ENCODE measurements around the gene DYNC2H1. TPM values are rescaled to one million over a fixed set of nuclear protein-coding genes. Genes with fewer than 3 reads are reported as not detected.

The DYNC2H1 gene, protein sequence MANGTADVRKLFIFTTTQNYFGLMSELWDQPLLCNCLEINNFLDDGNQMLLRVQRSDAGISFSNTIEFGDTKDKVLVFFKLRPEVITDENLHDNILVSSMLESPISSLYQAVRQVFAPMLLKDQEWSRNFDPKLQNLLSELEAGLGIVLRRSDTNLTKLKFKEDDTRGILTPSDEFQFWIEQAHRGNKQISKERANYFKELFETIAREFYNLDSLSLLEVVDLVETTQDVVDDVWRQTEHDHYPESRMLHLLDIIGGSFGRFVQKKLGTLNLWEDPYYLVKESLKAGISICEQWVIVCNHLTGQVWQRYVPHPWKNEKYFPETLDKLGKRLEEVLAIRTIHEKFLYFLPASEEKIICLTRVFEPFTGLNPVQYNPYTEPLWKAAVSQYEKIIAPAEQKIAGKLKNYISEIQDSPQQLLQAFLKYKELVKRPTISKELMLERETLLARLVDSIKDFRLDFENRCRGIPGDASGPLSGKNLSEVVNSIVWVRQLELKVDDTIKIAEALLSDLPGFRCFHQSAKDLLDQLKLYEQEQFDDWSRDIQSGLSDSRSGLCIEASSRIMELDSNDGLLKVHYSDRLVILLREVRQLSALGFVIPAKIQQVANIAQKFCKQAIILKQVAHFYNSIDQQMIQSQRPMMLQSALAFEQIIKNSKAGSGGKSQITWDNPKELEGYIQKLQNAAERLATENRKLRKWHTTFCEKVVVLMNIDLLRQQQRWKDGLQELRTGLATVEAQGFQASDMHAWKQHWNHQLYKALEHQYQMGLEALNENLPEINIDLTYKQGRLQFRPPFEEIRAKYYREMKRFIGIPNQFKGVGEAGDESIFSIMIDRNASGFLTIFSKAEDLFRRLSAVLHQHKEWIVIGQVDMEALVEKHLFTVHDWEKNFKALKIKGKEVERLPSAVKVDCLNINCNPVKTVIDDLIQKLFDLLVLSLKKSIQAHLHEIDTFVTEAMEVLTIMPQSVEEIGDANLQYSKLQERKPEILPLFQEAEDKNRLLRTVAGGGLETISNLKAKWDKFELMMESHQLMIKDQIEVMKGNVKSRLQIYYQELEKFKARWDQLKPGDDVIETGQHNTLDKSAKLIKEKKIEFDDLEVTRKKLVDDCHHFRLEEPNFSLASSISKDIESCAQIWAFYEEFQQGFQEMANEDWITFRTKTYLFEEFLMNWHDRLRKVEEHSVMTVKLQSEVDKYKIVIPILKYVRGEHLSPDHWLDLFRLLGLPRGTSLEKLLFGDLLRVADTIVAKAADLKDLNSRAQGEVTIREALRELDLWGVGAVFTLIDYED (N-terminal part only)
- total RNA-seq = 35.4 TPM

DNA sequence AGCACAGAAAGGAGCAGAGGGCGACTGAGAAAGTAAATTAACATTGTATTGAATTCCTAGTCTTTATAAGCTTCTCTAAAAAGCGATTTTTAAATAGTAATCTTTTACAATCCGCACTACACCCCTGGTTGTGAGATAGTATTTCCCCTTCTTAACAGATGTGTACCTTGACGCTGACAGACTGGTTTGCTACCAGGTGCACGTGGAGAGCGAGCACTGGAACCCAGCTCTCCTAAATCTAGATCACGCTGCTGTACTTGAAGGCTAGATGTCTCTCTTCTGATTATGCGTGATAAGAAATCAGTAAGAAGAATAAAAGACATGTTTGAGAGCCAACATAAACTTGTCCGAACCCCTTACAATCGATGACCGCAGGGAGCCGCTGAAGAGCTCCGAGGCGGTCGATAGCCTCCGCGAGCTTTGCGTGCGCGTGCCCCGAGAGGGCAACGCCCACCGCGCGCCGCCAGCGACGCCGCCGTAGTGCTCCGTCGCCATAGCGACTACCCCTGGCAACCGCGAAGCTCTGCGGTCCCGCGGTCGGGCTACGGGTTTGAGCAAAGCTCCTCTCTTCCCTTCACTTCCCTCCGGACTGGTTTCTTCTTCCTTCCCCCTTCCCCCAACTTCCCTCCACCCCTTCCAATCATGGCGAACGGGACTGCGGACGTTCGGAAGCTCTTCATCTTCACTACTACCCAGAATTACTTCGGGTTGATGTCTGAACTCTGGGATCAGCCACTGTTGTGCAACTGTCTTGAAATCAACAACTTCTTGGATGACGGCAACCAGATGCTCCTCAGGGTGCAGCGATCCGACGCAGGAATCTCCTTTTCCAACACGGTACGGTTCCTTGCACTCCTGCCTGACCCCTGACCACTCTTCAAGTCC, at the start of gene DYNC2H1:
TSS of gene DYNC2H1 (plus strand) at position 494 of the 885 bp plus-strand sequence. CDS start at position 643, 149 bp downstream.
- intact Hi-C loops (cut with DNase I) = no loop called here
- peak; percentile 92 for DNase-seq (ENCODE audit: low spot score)
- ATAC-seq = peak; percentile 99

DNA sequence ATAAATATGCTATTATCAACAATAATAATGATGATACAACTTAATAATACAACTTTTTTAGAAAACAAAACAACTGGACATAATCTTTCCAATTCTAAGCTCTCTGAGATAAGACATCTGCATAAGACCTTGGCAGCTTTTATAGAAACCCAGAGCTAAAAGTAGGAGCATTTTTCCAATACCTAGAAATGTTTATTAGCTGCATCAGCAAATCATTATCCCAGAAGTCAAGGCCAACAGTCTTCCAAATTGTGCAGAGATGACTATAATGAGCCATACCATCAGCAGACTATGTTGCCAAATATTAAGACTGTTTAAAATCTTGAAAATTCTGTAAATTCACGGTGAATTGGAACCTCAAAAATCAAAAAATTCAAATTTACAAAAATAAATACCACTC, 47.6 kb upstream of the DYNC2H1 start:
- DNase-seq (ENCODE audit: low spot score) (no peak), ATAC-seq (no peak)
- intact Hi-C loops (cut with DNase I) = no loop called here

DNA sequence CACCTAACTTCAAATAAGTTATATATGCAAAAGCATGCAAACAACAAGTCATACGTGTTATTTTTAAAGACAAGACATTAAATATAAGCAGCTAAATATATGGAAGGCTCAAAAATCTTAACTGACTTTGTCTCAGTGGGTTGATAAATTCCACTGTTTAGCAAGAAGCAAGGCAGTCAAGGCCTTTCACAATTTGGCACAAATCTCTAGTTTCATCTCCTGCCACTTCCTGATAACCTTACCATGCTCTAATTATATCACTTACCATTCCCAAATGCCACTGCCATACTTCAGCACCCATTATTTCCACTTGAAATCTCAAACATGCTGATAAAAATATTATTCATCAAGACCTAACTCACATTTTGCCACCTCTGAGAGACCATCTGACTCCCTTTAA, 42.1 kb upstream of the DYNC2H1 start:
- DNase-seq (ENCODE audit: low spot score) (no peak), ATAC-seq (no peak)
- intact Hi-C loops (cut with DNase I) = no loop called here

DNA sequence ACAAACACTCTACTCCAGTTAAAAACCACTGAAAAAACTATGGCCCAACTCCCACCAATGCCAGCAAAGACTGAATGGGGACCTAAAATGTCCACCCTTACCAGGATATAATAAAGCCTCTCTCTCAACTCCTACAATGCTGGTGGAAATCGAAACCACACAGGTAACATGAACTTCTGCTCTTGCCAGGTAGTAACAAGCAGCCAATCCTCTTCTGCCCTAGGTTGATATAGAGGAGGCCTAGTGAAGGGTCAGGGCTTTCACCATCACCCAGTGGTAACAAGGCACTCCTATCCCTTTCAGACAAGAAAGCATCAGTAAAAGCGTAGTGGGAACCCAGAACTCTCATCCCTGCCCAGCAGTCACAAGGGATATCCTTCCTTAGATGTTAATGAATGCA, 39.9 kb upstream of the DYNC2H1 start:
- intact Hi-C loops (cut with DNase I) = no loop called here
- ATAC-seq = no peak
- DNase-seq (ENCODE audit: low spot score) = no peak

DNA sequence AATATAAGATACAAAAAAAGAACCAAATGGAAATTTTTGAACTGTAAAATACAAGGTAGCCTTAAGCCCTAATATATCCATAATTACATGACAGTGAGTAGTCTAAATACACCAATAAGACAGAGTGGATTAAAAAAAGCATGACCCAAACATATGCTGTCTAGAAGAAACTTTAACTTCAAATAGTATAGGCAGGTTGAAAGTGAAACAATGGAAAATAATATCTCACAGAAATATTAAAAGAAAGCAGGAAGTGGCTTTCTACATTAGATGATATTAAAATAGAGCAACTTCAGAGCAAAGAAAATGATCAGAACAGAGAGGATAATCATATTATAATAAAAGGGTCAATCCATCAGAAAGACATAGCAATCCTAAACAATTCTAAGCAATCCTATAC, 39.1 kb upstream of the DYNC2H1 start:
- ATAC-seq (no peak), DNase-seq (ENCODE audit: low spot score) (no peak)
- intact Hi-C loops (cut with DNase I) = no loop called here

DNA sequence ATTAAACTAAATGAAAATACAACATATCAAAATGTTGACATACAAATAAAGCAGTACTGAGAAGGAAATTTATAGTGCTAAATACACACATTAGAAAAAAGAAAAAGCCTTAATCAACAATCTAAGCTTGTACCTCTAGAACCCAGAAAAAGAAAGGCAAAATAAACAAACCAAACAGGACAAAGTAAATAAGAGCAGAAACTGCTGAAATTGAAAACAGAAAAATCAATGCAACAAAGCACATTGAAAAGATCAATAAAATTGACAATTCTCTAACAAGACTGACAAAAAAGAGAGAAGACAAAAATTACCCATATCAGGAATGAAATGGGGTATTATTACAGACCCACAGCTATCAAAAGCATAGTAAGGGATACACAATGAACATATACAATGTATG, 38.2 kb upstream of the DYNC2H1 start:
- ATAC-seq = no peak

DNA sequence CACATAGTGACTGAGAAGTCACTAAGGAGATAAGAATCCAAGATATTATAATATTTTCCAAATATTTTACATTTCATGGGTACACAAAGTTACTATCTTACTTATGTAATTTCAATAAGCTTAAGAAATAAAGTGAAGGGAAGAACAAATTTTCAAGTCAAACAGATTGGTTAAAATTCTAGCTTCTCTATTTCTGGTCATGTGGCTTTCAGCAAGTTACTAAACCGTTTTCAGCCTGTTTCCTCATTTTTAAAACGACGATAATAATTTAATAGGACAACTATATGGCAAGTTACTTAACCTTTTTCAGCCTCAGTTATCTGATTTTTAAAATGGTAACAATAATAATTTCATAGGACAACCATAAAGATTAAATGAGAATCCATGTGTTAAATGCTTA, 32.9 kb upstream of the DYNC2H1 start:
- no peak for DNase-seq (ENCODE audit: low spot score)
- intact Hi-C loops (cut with DNase I) = no loop called here
- no peak for ATAC-seq

More for the DNA sequence above, 38.2 kb upstream of the DYNC2H1 start:
- intact Hi-C loops (cut with DNase I) = no loop called here
- DNase-seq (ENCODE audit: low spot score) = no peak

DNA sequence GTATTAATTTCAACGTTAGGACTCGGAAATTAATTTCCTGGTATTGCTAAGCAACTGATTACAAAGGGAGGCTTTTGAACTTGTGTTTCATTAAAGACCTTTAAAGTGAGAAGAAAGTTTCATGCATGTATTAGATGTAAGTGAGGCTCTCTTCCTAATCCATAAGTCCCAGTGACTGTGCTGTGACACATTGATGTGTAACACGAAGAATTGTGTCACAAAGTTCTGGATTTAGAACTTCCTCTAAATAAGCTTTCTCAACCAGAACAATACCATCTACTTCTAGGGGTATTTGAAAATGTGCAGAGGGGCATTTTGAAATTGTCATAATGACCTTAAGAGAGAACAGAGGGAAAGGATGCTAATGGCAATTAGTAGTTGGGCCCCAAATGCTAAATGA, 31.7 kb upstream of the DYNC2H1 start:
- intact Hi-C loops (cut with DNase I) = no loop called here
- DNase-seq (ENCODE audit: low spot score) (no peak), ATAC-seq (no peak)

DNA sequence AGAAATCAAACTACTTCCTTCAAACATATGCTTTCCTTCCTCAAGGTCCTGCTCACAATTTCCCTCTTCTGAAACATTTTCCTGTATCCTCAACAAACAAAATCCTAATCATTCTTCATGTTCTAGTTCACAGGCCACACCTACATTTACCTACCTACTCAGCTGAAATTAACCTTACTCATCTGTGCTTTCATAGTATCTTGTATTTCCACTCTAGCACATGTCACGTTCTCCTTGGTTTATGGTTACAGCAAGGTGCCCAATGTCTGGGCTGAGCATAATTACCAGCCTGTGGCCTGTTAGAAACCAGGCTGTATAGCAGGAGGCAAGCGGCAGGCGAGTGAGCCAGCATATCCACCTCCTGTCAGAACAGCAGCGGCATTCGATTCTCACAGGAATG, 30.5 kb upstream of the DYNC2H1 start:
- ATAC-seq = no peak
- no peak for DNase-seq (ENCODE audit: low spot score)

DNA sequence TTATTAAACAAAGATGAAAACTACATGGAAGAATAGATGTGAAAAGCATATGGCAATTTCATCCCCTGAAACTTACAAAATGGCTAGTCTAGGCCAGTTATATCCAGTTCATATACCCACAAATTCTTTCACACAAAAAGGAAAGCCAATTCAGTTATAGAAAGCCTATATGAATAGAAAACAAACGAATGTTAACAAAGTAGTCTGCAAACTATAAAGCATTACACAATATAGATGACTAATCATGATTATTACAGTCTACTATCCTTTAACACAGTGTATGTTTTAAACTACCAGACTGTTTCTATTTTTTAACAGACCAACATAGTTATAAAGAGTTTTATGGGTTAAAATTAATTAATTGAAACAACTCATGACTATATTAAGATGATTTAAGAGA, 29.4 kb upstream of the DYNC2H1 start:
- no peak for ATAC-seq
- intact Hi-C loops (cut with DNase I) = no loop called here

More for the DNA sequence above, 30.5 kb upstream of the DYNC2H1 start:
- intact Hi-C loops (cut with DNase I) = no loop called here

DNA sequence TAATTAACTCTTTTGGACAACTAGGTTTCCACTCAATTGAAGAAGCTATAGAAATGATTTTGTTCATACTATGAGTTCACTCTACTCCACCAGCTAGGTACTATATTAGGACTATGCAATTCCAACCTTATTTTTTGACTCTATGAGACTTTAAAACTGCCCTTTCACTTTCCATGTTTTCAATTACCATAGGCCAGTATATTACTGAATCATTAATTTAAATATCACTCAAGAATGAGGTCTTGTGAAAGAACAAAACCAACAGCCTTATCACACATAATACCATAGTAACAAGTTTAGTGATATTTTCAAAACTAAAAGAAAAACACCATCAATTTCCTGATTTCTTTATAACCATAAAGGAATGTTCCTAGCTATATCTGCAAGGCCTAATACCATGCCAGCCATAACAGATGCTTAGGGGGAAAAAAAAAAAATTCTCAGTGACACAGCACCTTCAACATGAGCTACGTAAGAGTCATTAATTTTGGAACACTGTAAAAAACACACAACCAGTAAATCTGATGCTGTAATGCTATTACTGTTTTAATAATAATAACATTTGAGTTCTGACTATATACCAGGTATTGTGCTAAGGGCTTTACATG, 23.4 kb upstream of the DYNC2H1 start:
- no peak for DNase-seq (ENCODE audit: low spot score)
- ATAC-seq = no peak
- intact Hi-C loops (cut with DNase I) = no loop called here

More for the DNA sequence above, 29.4 kb upstream of the DYNC2H1 start:
- no peak for DNase-seq (ENCODE audit: low spot score)

DNA sequence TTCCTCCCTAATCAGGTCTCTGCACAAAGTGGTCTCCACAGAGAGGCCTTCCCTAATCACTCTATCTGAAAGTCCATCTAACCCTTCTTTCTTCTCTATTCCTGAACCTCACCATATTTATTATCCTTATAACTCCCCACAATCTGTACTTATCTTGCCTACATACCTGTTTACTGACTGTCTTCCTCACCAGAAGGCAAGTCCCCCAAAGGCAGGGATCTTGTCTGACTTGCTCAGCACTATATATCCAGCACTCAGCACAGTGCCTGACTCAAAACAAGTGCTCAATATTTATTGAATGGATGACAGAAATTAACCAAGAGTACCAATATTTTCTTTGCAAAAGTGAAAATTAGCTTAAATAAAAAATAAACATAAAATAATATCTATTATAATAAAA, 22.8 kb upstream of the DYNC2H1 start:
- intact Hi-C loops (cut with DNase I) = no loop called here
- ATAC-seq = no peak
- DNase-seq (ENCODE audit: low spot score) = no peak

DNA sequence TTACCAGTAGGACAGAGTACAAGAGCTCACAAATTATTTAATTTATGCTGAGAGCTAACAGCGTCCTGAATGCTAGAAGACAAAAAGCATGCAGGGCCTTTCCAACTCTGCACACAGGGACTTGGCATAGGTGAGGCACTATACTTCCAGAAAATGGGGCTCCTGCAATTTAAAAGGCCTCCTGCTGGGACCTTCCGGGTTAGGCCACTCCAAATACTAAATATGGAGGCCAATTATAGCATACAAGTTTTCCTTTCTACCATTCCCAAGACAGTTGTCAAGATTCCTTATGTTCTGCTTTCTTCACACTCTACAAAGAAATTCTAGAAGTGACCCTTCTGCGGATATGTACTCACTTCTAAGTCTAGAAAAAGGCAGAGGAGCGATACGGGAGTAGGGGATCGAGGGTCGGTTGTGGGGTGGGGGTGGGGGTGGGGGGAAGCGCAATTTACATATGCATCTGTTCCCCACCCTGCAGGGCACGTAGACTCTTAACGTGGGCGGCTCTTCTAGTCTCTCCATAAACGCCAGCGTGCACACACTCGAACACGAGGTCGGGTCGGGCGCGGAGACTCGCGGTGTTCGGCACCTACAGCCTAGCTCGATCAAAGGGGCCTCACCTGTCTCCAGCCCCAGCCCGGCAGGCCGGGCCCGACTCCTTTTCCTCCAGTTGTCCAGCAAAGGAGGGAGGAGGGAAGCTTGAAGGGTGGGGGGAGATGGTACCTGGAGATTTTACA, 18.0 kb upstream of the DYNC2H1 start:
- intact Hi-C loops (cut with DNase I) = no loop called here
- ATAC-seq (peak; percentile 18), DNase-seq (ENCODE audit: low spot score) (peak; percentile 67)

DNA sequence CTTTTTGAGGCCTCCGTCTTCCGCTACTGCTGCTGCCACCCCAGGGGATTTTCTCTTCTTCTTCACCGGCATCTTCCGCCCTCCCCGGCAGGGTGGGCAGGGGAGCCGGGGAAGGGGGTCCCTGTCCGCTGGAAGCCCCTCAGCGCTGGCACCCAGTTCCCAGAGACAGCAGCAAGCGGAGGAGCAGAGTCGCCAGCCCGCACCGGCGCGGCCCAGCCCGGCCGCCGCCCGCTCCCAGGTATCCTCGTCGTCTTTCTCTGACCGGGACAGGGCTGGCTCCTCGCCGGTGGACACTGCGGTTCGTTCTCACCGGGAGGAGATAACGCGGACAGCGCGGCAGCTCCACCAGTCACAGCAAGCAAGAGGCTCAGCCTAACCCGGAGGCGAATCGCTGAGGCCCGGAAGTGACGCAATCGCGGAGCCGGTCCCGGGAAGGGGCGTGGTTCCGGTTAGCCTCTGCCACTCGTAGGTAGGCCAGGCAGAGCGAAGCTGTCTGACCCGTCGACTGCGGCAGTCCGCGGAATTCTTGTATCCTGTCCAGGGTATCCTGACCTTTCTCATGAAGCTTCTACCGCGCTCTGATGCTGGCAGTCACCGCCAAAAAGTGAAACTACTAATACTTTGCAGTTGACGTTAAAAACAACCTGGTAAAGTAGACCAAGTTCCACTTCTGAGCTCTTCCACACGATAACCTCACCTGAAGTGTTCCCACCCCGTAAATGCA, 17.3 kb upstream of the DYNC2H1 start, which contains the start of gene DCUN1D5:
TSS of gene DCUN1D5 (minus strand) at position 360 of the 724 bp plus-strand sequence. CDS start at position 72, 288 bp downstream.
- intact Hi-C loops (cut with DNase I) = no loop called here
- DNase-seq (ENCODE audit: low spot score) (peak; percentile 98), ATAC-seq (peak; percentile 100)

DNA sequence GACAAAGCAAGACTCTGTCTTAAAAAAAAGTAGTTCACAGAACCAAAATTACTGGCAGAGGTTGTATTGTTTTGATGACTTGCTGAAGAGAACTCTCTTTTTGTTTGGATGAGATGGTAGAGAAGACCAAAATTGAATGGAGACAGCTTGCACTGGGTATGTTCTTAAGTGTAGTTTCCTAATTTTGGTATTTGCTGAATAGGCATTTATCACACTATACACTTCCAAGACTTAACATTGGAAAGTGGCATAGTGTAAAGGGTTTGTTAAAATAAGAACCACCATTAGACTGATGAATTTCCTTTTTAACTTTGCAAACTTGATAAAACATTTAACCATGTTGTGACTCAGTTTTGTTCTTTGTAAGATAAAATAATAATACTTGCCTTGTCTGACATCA, 11.9 kb upstream of the DYNC2H1 start:
- no peak for ATAC-seq

DNA sequence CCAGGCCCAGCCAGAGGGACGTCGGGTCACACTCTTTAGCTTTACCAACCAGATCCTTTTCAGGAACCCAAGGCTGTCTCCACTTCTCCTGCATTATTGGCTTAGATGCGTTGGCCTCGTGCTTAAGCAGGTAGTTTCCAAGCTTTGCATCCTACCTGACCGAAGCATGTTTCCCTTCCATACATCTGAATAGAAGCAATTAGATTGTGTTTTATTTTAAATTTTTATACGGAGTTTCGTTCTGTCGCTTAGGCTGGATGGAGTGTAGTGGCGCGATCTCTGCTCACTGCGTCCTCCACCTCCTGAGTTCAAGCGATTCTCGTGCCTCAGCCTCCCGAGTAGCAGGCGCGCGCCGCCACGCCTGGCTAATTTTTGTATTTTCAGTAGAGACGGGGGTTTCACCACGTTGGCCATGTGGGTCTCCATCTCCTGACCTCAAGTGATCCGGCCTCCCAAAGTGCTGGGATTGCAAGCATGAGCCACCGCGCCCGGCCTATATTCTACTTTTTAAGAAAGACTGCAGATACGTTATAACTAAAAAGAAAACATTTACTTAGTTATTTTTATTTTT, 677 bp downstream of the DYNC2H1 start:
- peak; percentile 25 for ATAC-seq
- intact Hi-C loops (cut with DNase I) = no loop called here
- peak; percentile 60 for DNase-seq (ENCODE audit: low spot score)

More for the DNA sequence above, 11.9 kb upstream of the DYNC2H1 start:
- DNase-seq (ENCODE audit: low spot score) = no peak
- intact Hi-C loops (cut with DNase I) = no loop called here
